C4-2B (cell line): Measurements from ENCODE around the gene B9D1.

ENCODE experiments used
- ZFX ChIP-seq: fragments of 450-650 bp; IDR thresholded peaks from 2 replicates; pipeline ENCODE4 v1.6.1; 2017
- TF ChIP-seq, protein P1 (sequence below): fragments of 450-650 bp; conservative IDR thresholded peaks from 2 replicates; pipeline ENCODE4 v1.5.1; 2017; ENCODE audit warnings: mild to moderate bottlenecking

DNA sequence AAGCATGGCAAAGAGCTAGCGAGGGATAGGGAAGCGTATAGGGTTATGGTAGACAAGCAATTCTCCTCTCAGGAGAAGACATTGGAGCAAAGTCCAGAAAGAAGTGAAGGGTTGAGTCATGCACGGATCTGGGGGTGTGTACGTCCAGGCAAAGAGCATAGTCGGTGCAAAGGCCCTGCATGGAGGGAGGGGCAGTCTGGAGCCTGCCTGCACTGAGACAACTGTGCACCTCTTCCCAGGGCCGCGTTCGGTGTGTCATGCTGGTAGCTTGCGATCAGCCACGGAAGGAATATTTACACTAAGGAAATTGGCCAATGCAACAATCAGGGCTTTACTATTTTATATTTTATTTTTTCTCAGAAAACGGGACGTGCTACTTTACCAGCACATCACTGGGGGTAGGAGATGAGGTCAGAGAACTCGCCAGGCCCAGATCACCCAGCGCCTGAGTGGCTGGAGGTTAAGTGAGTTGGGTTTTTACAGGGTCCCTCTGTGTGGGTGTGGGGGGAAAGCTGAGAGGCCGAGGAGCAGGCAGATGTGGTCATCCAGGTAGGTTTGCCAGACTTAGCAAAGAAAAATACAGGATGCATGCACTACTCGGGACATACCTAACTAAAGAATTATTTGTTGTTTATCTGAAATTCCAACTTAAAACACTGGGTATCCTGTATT lies 6.7 kb upstream of the B9D1 start:
- TF ChIP-seq, protein P1, sequence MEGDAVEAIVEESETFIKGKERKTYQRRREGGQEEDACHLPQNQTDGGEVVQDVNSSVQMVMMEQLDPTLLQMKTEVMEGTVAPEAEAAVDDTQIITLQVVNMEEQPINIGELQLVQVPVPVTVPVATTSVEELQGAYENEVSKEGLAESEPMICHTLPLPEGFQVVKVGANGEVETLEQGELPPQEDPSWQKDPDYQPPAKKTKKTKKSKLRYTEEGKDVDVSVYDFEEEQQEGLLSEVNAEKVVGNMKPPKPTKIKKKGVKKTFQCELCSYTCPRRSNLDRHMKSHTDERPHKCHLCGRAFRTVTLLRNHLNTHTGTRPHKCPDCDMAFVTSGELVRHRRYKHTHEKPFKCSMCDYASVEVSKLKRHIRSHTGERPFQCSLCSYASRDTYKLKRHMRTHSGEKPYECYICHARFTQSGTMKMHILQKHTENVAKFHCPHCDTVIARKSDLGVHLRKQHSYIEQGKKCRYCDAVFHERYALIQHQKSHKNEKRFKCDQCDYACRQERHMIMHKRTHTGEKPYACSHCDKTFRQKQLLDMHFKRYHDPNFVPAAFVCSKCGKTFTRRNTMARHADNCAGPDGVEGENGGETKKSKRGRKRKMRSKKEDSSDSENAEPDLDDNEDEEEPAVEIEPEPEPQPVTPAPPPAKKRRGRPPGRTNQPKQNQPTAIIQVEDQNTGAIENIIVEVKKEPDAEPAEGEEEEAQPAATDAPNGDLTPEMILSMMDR, result no peak
- TF ChIP-seq ZFX, result no peak
